GM19193 (cell line): ENCODE data around the gene PRR36.
A peak's percentile ranks its signal among the peaks of the same experiment; 100 is the strongest.

ENCODE experiments used
- POLR2A ChIP-seq: IDR thresholded peaks from 4 replicates; pipeline ENCODE4 v1.6.1; 2011; ENCODE audit not compliant: insufficient read depth, insufficient read length; ENCODE audit errors: extremely low read depth

PRR36 gene

GRCh38 chr19:7907544-7907943 is 33.4 kb upstream of the PRR36 start:
- TF ChIP-seq POLR2A: no peak

DNA sequence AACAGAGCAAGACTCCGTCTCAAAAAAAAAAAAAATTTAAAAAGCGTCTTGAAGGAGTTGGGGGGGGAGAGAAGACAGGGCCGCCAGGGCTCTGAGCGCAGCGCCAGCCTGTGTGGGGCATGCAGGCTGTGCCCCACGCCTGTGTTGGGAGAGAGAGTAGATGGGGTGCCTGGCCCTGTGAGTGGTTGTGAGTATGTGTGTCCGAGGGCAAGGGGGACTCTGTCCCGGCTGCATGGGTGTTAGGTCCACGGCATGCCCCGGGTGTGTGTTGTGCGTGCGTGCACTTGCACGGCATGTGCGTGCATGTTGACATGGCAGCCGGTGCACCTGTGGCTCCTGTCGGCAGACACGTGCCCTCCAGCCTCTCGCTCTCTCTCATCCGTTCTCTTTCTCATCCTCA is 32.9 kb upstream of the PRR36 start:
- no peak for TF ChIP-seq POLR2A

- TF ChIP-seq POLR2A: no peak
These were observed 31.7 kb upstream of the PRR36 start for GRCh38 chr19:7905859-7906258.

GRCh38 chr19:7905268-7905667 is 31.1 kb upstream of the PRR36 start:
- TF ChIP-seq POLR2A: no peak

- TF ChIP-seq POLR2A: no peak
These were observed 30.2 kb upstream of the PRR36 start for GRCh38 chr19:7904074-7905020.

GRCh38 chr19:7903244-7904073 is 29.3 kb upstream of the PRR36 start, which contains the start of gene MAP2K7:
Gene MAP2K7, plus strand, starts transcription at chr19:7903877. Its CDS starts 68 bp downstream, at chr19:7903945.
- peak; percentile 75 for TF ChIP-seq POLR2A

- TF ChIP-seq POLR2A: no peak
These were observed 28.6 kb upstream of the PRR36 start for GRCh38 chr19:7902796-7903243.

- no peak for TF ChIP-seq POLR2A
These were observed 27.1 kb upstream of the PRR36 start for GRCh38 chr19:7901337-7901736.

DNA sequence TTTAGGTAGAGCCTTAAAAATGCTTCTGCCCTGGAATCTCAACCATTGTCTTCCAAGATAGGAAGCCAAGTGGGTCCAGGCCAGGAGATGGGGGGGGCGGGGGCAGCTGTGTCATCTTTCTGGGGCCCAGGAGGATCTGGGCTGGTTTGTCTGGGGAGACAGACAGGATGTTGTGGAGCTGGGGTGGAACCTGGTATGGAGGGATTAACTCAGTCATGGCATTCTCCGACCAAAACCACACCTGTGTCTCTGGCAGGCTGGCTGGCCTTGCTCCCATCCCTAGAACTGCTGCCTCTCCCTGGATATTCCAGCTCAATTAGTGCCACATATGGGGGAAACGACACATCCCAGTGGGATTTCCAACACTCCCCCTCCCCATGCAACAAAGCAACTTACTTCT is 26.7 kb upstream of the PRR36 start:
- no peak for TF ChIP-seq POLR2A

GRCh38 chr19:7900401-7900870 is 26.2 kb upstream of the PRR36 start:
- TF ChIP-seq POLR2A: no peak

- TF ChIP-seq POLR2A: no peak
These were observed 25.7 kb upstream of the PRR36 start for GRCh38 chr19:7899751-7900378.

GRCh38 chr19:7898967-7899366 is 24.8 kb upstream of the PRR36 start:
- no peak for TF ChIP-seq POLR2A

- TF ChIP-seq POLR2A: no peak
These were observed 23.1 kb upstream of the PRR36 start for GRCh38 chr19:7897292-7897691.

DNA sequence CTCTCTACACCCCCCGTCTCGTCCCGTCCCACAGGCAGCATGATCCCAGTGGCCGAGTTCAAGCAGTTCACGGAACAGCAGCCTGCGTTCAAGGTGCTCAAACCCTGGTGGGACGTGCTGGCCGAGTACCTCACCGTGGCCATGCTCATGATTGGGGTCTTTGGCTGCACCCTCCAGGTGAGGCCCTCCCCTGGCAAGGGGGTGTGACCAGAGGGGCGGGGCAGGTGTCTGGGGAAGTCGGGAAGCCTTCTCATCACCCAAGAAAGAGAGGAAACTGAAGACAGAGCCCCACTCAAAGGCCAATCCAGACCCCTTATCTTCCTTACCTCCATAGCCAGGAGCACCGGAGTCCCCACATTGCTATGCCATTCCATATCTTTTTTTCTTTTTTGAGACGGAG is 21.4 kb upstream of the PRR36 start:
- TF ChIP-seq POLR2A: no peak
